ENCODE results near the gene ITGA2B. TPM values are rescaled to one million over a fixed set of nuclear protein-coding genes. Genes with fewer than 3 reads are reported as not detected.
A peak's percentile ranks its signal among the peaks of the same experiment; 100 is the strongest.

Gene ITGA2B
- total RNA-seq, 1 experiment from 2014 or later: 8.3 TPM

DNA sequence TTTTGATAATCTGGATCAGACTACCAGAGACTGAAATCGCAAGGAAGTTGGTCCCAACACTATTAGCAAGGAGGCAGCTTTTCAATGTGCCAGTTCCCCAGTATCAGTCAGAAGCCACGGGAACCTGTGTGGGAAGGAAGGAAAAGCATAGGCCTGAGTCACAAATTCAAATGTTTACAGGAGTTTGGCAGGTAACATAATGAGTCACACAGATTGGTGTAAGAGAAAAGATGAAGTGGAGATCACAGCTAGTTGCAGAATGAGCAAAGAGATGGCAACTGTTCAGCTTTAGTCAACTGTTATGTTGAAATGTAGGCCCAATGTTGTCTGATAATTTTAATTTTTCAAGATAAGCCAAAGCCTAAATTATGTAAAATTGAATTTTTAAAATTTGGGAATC, 28.1 kb upstream of the ITGA2B start:
- H3K9me3 ChIP-seq (ENCODE audit: control insufficient read depth, low read depth, low read length): no peaks in the 10 kb centered on the region
- no peak overlapping the region for H3K4ac ChIP-seq (ENCODE audit: low read depth, low read length)
- H3K27ac ChIP-seq (ENCODE audit: insufficient read length, low read depth, low read length): no peak overlapping the region
- no peak overlapping the region for H3K56ac ChIP-seq (ENCODE audit: insufficient read length, low read depth, low read length)
- no peak overlapping the region for H3K23ac ChIP-seq (ENCODE audit: insufficient read length, low read depth, low read length)
- no peak overlapping the region for H3T11ph ChIP-seq (ENCODE audit: low read length)
- no peak overlapping the region for H2AK5ac ChIP-seq (ENCODE audit: insufficient read length, low read length)
- no peaks in the 10 kb centered on the region for H3K23me2 ChIP-seq (ENCODE audit: insufficient read length, low read depth, low read length, poor library complexity, severe bottlenecking)
- H3K79me2 ChIP-seq (ENCODE audit: insufficient read depth, low read length): no peaks in the 10 kb centered on the region
- H4K5ac ChIP-seq (ENCODE audit: insufficient read length, low read depth, low read length): no peak overlapping the region
- H4K20me1 ChIP-seq (ENCODE audit: control insufficient read depth, insufficient read depth, insufficient read length): no peaks in the 10 kb centered on the region
- no peaks in the 10 kb centered on the region for H3K27me3 ChIP-seq (ENCODE audit: insufficient read depth, low read length)
- DNase-seq: no peak
- Mint-ChIP-seq H3K4me1 (no peaks in the 10 kb centered on the region), H3K36me3 (ENCODE audit: insufficient read depth in 1 of 3, low read depth in 3 of 3) (peaks cover 5 to 53% (median 30%) of the 10 kb centered on the region in 3 experiments; a peak in 6 of 7 replicates), H3K27ac (peak overlapping the region in 2 of 3 experiments; percentile 2 to 9; a peak in 4 of 7 replicates), H3K9me3 (no peaks in the 10 kb centered on the region), H3K4me3 (no peak overlapping the region), H3K27me3 (ENCODE audit: low read depth) (no peaks in the 10 kb centered on the region)
- no peak overlapping the region for H3K9ac ChIP-seq (ENCODE audit: extremely low read depth, insufficient read length, low read length)
- H2BK120ac ChIP-seq (ENCODE audit: low read depth, low read length, poor library complexity, severe bottlenecking): no peak overlapping the region
- H2BK5ac ChIP-seq (ENCODE audit: insufficient read length, low read length): no peak overlapping the region
- H3K4me2 ChIP-seq (ENCODE audit: insufficient read depth, insufficient read length, low read length): no peak overlapping the region
- H3K18ac ChIP-seq (ENCODE audit: insufficient read length, low read depth, low read length): no peak overlapping the region
- H2BK12ac ChIP-seq (ENCODE audit: insufficient read length, low read depth, low read length): no peak overlapping the region
- no peak overlapping the region for H2BK15ac ChIP-seq (ENCODE audit: low read depth, low read length)
- H2BK20ac ChIP-seq (ENCODE audit: low read depth, low read length, poor library complexity, severe bottlenecking): no peak overlapping the region
- no peak overlapping the region for H4K8ac ChIP-seq (replicated peaks; ENCODE audit: insufficient read length, low read depth, low read length)
- no peak overlapping the region for H3K14ac ChIP-seq (ENCODE audit: insufficient read depth, low read length)
- H2AFZ ChIP-seq (ENCODE audit: low read length): no peak overlapping the region
- WGBS (ENCODE audit: extremely low coverage, insufficient read length, low lambda C conversion rate): no CpG with 5 or more reads among the region's 2 CpGs
- no peak overlapping the region for H4K91ac ChIP-seq (ENCODE audit: insufficient read length, low read depth, low read length)
- TF ChIP-seq, protein P1, sequence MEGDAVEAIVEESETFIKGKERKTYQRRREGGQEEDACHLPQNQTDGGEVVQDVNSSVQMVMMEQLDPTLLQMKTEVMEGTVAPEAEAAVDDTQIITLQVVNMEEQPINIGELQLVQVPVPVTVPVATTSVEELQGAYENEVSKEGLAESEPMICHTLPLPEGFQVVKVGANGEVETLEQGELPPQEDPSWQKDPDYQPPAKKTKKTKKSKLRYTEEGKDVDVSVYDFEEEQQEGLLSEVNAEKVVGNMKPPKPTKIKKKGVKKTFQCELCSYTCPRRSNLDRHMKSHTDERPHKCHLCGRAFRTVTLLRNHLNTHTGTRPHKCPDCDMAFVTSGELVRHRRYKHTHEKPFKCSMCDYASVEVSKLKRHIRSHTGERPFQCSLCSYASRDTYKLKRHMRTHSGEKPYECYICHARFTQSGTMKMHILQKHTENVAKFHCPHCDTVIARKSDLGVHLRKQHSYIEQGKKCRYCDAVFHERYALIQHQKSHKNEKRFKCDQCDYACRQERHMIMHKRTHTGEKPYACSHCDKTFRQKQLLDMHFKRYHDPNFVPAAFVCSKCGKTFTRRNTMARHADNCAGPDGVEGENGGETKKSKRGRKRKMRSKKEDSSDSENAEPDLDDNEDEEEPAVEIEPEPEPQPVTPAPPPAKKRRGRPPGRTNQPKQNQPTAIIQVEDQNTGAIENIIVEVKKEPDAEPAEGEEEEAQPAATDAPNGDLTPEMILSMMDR (conservative IDR thresholded peaks at IDR 0.05): no peak
- H3K79me1 ChIP-seq (ENCODE audit: insufficient read depth, low read depth, low read length, poor library complexity, severe bottlenecking): no peaks in the 10 kb centered on the region
- no peaks in the 10 kb centered on the region for H3K4me1 ChIP-seq (ENCODE audit: insufficient read depth, low read length)

Data from H9 (cell line).